Loucy (cell line): ENCODE results near the gene SEMA4C.

Source experiments
- EZH2phosphoT487 ChIP-seq: fragments of 200-600 bp; IDR thresholded peaks from 2 replicates; pipeline ENCODE4 v1.6.1; 2018; ENCODE audit warnings: antibody characterized with exemption, mild to moderate bottlenecking, moderate library complexity, borderline replicate concordance
- TF ChIP-seq, protein P1 (sequence below): fragments of 200-600 bp; sonication (generic); conservative IDR thresholded peaks from 2 replicates; pipeline ENCODE4 v1.5.1; 2014; ENCODE audit warnings: mild to moderate bottlenecking, antibody characterized with exemption, low read length

GRCh38 chr2:96822786-96823185, 47.1 kb downstream of the SEMA4C start:
- TF ChIP-seq, protein P1, sequence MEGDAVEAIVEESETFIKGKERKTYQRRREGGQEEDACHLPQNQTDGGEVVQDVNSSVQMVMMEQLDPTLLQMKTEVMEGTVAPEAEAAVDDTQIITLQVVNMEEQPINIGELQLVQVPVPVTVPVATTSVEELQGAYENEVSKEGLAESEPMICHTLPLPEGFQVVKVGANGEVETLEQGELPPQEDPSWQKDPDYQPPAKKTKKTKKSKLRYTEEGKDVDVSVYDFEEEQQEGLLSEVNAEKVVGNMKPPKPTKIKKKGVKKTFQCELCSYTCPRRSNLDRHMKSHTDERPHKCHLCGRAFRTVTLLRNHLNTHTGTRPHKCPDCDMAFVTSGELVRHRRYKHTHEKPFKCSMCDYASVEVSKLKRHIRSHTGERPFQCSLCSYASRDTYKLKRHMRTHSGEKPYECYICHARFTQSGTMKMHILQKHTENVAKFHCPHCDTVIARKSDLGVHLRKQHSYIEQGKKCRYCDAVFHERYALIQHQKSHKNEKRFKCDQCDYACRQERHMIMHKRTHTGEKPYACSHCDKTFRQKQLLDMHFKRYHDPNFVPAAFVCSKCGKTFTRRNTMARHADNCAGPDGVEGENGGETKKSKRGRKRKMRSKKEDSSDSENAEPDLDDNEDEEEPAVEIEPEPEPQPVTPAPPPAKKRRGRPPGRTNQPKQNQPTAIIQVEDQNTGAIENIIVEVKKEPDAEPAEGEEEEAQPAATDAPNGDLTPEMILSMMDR: no peak
- TF ChIP-seq EZH2phosphoT487: no peak
